HG02588 (cell line): ENCODE data around the gene KIF6.

Experiments
- ATAC-seq: cut with Tn5 transposase; IDR thresholded peaks from one replicate; pipeline ENCODE4 v1.9.1; 2021; ENCODE audit warnings: mild to moderate bottlenecking, moderate library complexity; ENCODE audit not compliant: unreplicated experiment

The KIF6 gene

GRCh38 chr6:39666706-39667489 lies 58.3 kb downstream of the KIF6 start:
- ATAC-seq = no peak

GRCh38 chr6:39665861-39666260 lies 59.3 kb downstream of the KIF6 start:
- no peak for ATAC-seq

GRCh38 chr6:39664173-39664572 lies 61.0 kb downstream of the KIF6 start:
- no peak for ATAC-seq

DNA sequence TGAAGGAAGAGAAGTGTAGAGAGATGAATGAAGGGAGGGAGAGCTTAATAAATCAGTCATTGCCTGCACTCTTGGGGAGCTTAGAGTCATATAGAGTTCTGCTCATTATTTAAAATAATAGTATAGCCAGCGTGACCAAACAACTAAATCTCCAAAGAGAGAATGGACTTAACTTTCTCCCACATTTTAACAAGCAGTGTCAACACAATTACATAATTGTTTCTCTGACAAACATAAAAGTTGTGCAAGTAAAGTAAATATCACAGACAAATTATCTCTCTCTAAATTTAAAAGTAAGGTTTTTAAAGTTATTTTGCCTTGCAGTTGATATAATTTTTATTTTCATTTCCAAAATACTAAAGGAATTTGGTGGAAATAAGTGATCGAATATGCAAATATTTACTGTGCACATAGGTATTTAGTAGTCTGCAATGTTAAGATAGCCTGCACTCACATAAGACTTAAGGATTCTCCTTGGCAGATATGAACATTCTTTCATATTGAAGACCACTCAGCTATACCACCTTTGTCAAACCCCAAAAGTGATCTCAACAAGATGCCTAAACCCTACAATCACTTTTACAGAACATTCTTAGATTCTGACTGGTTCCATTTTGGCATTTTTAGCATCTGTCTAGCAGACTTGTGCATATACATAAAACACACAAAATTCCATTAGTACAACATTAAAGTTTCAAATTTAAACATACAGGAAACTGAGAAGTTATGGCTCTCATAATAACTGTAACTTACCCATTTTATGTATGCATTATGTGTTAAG lies 67.7 kb downstream of the KIF6 start:
- ATAC-seq = no peak

DNA sequence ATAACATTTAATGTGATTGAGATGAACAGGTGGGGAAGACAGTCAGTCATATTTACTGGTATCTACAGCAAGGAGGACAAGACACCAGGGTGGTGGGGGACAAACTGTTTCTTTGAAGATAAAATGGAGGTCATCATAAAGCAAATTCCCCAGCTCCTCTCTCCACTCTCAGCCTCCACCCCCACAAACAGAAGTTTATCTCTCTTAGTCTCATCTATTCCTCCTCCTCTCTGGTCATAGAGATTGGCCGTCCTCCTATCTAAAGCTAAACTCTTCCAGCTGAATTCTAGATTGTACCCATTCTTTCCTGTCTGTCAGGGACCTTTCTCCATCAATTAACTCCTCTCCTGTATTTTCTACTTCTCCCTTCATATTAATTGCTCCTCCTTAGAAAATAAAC lies 71.1 kb downstream of the KIF6 start:
- ATAC-seq = no peak

GRCh38 chr6:39653612-39654011 lies 71.6 kb downstream of the KIF6 start:
- ATAC-seq = no peak

GRCh38 chr6:39649996-39650395 lies 75.2 kb downstream of the KIF6 start:
- ATAC-seq = no peak

DNA sequence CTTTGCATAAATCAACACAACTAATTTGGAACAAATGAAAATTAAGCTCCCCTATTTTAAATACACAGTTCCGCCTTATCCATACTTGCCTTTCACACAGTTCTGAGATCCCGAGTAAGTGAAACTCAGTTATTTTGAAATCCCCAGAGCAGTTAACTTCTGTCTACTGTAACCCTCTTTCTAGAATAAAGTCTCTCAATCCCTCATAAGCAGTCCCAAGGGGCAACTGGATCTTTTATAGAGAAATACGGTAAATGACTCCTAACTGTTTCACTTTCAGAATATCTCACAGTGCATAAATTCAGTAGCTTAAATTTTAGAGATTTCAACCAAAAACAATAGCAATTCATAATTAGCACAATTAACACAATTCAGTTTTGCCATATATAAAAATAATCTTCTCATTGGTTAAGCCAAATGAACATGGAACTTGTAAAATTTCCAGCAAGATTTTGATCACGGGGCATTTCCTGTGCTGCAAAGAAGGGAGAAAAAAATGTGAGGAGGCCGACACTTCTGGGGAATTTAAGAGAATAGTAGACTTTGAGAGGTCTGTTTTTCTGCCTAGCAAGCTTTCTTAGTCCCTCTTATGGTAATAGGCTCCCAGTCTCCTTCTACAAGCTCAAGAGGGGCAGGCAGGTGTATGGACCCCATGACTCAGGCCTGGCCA lies 78.3 kb downstream of the KIF6 start:
- no peak for ATAC-seq

DNA sequence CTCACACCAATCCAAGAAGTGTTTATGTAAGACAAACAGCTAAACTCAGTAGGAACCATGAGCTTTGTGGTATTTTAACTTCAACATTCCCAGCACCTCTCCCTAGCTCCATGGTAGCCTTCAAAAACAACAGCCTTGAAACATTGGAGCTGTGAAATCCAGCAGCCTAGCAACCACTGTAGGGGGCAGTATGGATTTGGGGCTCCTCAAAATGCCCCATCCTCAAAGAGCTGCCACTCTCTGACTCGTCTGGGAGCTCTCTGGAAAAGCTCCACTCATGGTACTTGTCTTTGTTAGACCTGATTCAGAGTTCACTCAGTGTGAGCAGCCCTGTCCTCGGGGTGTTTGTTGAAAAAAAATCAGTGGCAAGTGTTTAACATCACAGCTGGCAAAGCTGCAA lies 82.9 kb downstream of the KIF6 start:
- no peak for ATAC-seq

GRCh38 chr6:39638126-39638822 lies 86.9 kb downstream of the KIF6 start:
- ATAC-seq = no peak

GRCh38 chr6:39634646-39635341 lies 90.4 kb downstream of the KIF6 start:
- ATAC-seq = no peak

GRCh38 chr6:39625209-39625608 lies 100.0 kb downstream of the KIF6 start:
- no peak for ATAC-seq

DNA sequence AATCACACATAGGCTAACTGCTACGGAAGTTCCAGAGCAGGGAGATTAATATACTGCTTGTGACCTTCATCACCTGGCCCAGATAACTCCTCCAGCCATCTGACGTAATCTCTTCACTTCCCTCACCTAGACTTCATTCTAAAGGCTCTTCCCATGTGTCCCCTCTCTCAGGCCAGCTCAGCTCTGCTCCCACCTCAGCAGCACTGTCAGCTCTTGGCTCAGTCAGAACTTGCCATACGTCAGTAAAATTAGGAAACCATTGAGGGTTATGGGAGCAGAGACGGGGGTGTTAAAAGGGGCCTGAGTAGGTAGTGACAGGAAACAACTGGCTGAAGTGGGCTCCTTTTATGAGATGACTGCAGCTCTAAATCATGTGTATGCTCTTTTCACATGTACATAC lies 101.5 kb downstream of the KIF6 start:
- no peak for ATAC-seq

DNA sequence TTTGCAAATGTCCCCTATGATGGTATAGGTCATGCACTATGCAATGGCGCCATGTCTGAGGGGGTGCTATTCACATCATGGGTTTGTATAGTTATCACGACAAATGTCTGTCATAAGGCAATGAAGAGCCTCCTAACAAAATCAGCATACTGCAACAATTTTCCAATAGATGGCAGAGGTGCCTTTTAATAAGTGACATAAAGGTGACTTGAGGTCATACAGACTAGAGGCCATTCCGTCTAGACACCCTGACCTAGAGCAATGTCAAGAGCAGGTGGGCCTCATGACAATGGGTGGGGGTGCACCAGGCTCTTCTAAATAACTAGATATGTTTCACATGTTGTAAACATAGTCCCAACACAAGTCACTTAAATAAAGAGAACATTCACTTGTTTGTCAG lies 107.7 kb downstream of the KIF6 start:
- ATAC-seq = no peak

GRCh38 chr6:39617026-39617425 lies 108.2 kb downstream of the KIF6 start:
- ATAC-seq = no peak

DNA sequence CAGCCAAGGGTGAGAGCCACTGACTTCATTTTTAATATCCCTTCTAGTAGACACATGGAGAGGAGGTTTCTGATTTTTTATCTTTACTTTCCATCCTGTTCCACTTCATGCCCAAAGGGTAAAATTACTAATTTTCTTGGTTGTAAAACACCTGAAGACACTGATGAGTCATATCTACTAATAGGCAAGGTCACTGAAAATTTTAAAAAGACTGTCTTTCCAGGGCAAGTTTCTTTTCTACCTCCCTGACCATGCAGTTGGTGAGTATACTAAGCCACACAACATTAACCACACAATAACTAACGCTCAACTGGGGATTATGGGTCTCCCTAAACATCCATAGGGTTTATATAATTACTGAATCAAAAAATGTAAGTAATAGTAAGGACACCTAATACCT lies 109.6 kb downstream of the KIF6 start:
- ATAC-seq = no peak

DNA sequence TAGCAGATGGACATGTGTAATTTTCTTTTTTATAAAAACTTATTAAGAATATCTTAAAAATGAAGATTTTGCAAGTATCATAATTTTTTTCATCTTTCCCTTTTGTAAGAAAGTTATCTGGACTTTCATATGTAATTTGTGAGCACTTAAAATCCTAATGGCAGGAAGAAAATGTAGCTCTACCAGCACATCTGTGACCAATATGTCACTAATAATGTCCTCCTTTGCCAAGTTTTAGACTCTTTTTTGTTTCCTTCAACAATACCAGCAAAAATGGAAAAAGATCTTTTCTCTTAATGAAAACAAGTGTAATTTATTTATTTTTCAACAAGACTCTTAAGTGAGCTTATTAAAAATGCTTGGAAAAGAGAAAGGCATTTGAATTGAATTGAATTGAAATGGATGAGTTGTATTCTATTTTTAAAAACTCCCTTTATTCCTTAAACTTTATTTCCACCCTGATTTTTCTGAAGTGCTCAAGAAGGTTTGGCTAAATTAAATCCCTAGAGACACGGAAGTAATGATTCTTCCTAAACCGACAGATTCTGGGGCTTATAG lies 110.7 kb downstream of the KIF6 start:
- ATAC-seq = no peak

DNA sequence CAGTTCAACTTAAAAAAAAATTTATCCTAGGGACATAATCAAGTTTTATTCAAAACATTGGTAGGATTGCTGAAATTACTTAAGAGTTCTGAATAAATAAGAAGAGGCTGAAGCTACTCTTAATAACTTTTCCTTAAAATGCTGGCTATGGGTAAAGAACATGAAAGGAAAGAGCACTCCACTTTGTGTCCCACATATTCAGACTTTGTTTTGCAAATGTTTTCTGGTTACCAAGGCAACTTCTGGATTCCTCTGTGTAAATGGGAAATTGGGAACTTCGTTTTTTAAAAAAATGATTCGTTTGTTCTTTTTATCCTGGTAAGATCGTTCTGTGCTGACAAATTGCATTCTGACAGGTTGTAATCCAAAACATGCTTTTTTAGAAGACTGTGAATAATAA lies 115.0 kb downstream of the KIF6 start:
- ATAC-seq = no peak

DNA sequence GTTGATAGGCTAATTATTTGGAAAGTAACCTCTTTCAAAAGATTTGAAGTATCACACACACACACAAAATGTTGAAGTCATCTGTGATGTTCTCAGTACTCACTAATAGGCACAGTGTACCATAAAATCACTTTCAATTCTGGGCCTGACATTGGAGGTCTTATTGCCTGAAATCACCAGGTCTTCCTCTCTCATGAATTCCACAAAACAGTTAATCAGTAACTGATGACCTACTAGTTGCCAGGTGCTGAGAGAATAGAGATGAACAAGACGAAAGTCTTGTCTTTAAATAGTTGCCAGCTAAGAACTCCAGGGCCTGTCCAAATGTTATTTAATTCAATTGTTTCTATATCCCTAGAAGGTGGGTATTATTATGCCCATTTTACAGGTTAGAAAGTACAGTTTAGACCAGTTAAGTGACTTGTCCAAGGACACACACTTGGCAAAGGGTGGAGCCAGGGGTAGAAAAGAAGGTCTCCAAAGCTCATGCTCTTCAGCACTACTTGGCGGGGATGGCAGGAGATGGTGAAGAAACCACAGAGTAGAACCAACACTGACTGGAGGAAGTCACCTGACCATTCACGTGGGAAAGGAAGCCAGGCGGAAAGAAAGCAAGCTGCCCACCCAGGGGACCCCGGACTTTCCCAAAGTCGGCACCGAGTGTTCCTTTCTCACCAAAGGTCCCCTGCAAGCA lies 116.4 kb downstream of the KIF6 start:
- peak; percentile 83 for ATAC-seq
